Trophoblast cell (in vitro differentiated cells and primary cell): ENCODE results near the gene KREMEN1.

Source experiments
- DNase-seq, 2 donors: peaks; one replicate each; pipeline ENCODE4 v3.0.0-alpha.2; 2016
- H2AFZ ChIP-seq: 2 replicates; pipeline ENCODE4 v1.6.1; 2013; ENCODE audit warnings: low read length, moderate library complexity, mild to moderate bottlenecking; ENCODE audit not compliant: insufficient read depth, poor library complexity
- H2AK5ac ChIP-seq: 2 replicates; pipeline ENCODE4 v1.6.1; 2013; ENCODE audit warnings: mild to moderate bottlenecking, low read length
- H2BK120ac ChIP-seq: 2 replicates; pipeline ENCODE4 v1.6.1; 2013; ENCODE audit warnings: low read length, mild to moderate bottlenecking, moderate library complexity; ENCODE audit not compliant: insufficient read depth, poor library complexity
- H2BK12ac ChIP-seq: 2 replicates; pipeline ENCODE4 v1.6.1; 2013; ENCODE audit warnings: mild to moderate bottlenecking, low read length, moderate library complexity
- H2BK5ac ChIP-seq: 2 replicates; pipeline ENCODE4 v1.6.1; 2013; ENCODE audit warnings: low read length, low read depth, moderate library complexity, mild to moderate bottlenecking; ENCODE audit not compliant: poor library complexity
- H3K14ac ChIP-seq: 2 replicates; pipeline ENCODE4 v1.6.1; 2013; ENCODE audit warnings: mild to moderate bottlenecking, low read length
- H3K18ac ChIP-seq: 2 replicates; pipeline ENCODE4 v1.6.1; 2013; ENCODE audit warnings: mild to moderate bottlenecking, low read length
- H3K23ac ChIP-seq: 2 replicates; pipeline ENCODE4 v1.6.1; 2013; ENCODE audit warnings: low read length
- H3K27ac ChIP-seq: 2 replicates; pipeline ENCODE4 v1.5.1; 2013; ENCODE audit warnings: low read depth, mild to moderate bottlenecking, inconsistent platforms, low read length, moderate library complexity
- H3K27me3 ChIP-seq: 2 replicates; pipeline ENCODE4 v1.6.1; 2013; ENCODE audit warnings: inconsistent platforms, mild to moderate bottlenecking, low read length, moderate library complexity; ENCODE audit not compliant: insufficient read depth
- H3K36me3 ChIP-seq, 2 experiments: 1 replicate in 1 of 2; 2 replicates in 1 of 2; pipeline ENCODE4 v1.6.1; 2013; ENCODE audit warnings: low read length in 2 of 2, mild to moderate bottlenecking in 2 of 2, moderate library complexity in 1 of 2; ENCODE audit not compliant: insufficient read depth in 2 of 2, control insufficient read depth in 1 of 2
- H3K4ac ChIP-seq: 2 replicates; pipeline ENCODE4 v1.6.1; 2013; ENCODE audit warnings: low read depth, mild to moderate bottlenecking, low read length, moderate library complexity
- H3K4me1 ChIP-seq, 2 experiments: 1 replicate in 1 of 2; 2 replicates in 1 of 2; pipeline ENCODE4 v1.6.1; 2013; ENCODE audit warnings: low read length in 2 of 2, mild to moderate bottlenecking in 2 of 2, moderate library complexity in 1 of 2; ENCODE audit not compliant: insufficient read depth in 2 of 2, control insufficient read depth in 1 of 2
- H3K4me2 ChIP-seq: 2 replicates; pipeline ENCODE4 v1.6.1; 2013; ENCODE audit warnings: inconsistent platforms, mild to moderate bottlenecking, low read length, moderate library complexity
- H3K4me3 ChIP-seq: 2 replicates; pipeline ENCODE4 v1.5.1; 2013; ENCODE audit warnings: mild to moderate bottlenecking, low read depth, low read length, inconsistent platforms
- H3K79me1 ChIP-seq: one replicate; pipeline ENCODE4 v1.6.1; 2013; ENCODE audit warnings: low read length
- H3K79me2 ChIP-seq: 2 replicates; pipeline ENCODE4 v1.6.1; 2013; ENCODE audit warnings: low read length, mild to moderate bottlenecking; ENCODE audit not compliant: control insufficient read depth, insufficient read depth, poor library complexity
- H3K9ac ChIP-seq: 2 replicates; pipeline ENCODE4 v1.6.1; 2013; ENCODE audit warnings: mild to moderate bottlenecking, low read length
- H3K9me3 ChIP-seq: 2 replicates; pipeline ENCODE4 v1.6.1; 2013; ENCODE audit warnings: low read depth, mild to moderate bottlenecking, control low read depth, inconsistent platforms, low read length; ENCODE audit not compliant: insufficient read depth
- H4K12ac ChIP-seq: 2 replicates; pipeline ENCODE4 v1.6.1; 2013; ENCODE audit warnings: low read depth, mild to moderate bottlenecking, low read length, moderate library complexity
- H4K8ac ChIP-seq: 2 replicates; pipeline ENCODE4 v1.6.1; 2013; ENCODE audit warnings: low read depth, mild to moderate bottlenecking, low read length, moderate library complexity
- H4K91ac ChIP-seq: one replicate; pipeline ENCODE4 v1.6.1; 2013; ENCODE audit warnings: low read depth, mild to moderate bottlenecking, low read length, moderate library complexity
- WGBS: extraction: QIAGEN DNeasy Blood & Tissue Kit; methylation state at CpG from one replicate; pipeline ENCODE4 v1.1.7; 2013; ENCODE audit warnings: missing lambda C conversion rate; ENCODE audit not compliant: insufficient read length, insufficient coverage; ENCODE audit errors: extremely low coverage; 5-methylcytosine and 5-hydroxymethylcytosine counted together

Gene KREMEN1

DNA sequence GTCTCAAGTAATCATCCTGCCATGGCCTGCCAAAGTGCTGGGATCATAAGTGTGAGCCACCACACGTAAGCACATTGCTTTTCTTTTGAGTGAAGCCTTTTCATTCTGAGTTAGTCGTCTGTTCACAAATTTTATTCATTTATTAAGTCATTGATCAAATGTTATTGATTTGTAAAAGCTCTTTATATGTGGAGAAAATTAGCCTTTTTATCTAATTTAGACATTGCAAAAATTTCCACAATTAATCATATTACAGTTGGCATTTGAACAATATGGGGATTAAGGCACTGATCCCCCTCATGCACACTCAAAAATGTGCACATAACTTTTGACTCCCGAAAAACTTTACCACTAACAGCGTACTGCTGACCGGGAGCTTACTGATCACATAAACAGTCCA, 125.4 kb downstream of the KREMEN1 start:
- Histone ChIP-seq H2AK5ac (no peak overlapping the region), H3K18ac (no peak overlapping the region), H3K79me1 (no peaks in the 10 kb centered on the region), H3K4ac (no peak overlapping the region), H2AFZ (no peak overlapping the region), H2BK12ac (no peak overlapping the region), H4K12ac (no peak overlapping the region), H2BK5ac (no peak overlapping the region), H3K79me2 (no peaks in the 10 kb centered on the region), H3K14ac (no peak overlapping the region), H3K9me3 (no peaks in the 10 kb centered on the region), H3K4me3 (no peak overlapping the region), H3K36me3 (no peaks in the 10 kb centered on the region), H3K4me1 (peaks cover 0 to 2% of the 10 kb centered on the region in 2 experiments), H3K27me3 (no peaks in the 10 kb centered on the region), H3K27ac (no peak overlapping the region), H3K23ac (no peak overlapping the region), H3K4me2 (no peak overlapping the region), H2BK120ac (no peak overlapping the region), H4K91ac (no peak overlapping the region), H3K9ac (no peak overlapping the region), H4K8ac (no peak overlapping the region)
- no peak for DNase-seq
- WGBS = no CpG with 5 or more reads among the region's 5 CpGs

GRCh38 chr22:29199702-29200400, 127.0 kb downstream of the KREMEN1 start:
- Histone ChIP-seq H4K91ac (no peak overlapping the region), H2BK120ac (no peak overlapping the region), H3K36me3 (no peaks in the 10 kb centered on the region), H2AFZ (no peak overlapping the region), H3K4ac (no peak overlapping the region), H3K79me2 (no peaks in the 10 kb centered on the region), H4K12ac (no peak overlapping the region), H3K27ac (no peak overlapping the region), H3K4me2 (no peak overlapping the region), H3K27me3 (no peaks in the 10 kb centered on the region), H3K4me3 (no peak overlapping the region), H3K9me3 (no peaks in the 10 kb centered on the region), H3K79me1 (no peaks in the 10 kb centered on the region), H2BK5ac (no peak overlapping the region), H3K14ac (no peak overlapping the region), H2BK12ac (no peak overlapping the region), H3K4me1 (peaks cover 0 to 2% of the 10 kb centered on the region in 2 experiments), H3K18ac (no peak overlapping the region), H2AK5ac (no peak overlapping the region), H3K9ac (no peak overlapping the region), H3K23ac (no peak overlapping the region), H4K8ac (no peak overlapping the region)
- DNase-seq = no peak
- WGBS = no CpG with 5 or more reads among the region's 8 CpGs

- H2BK120ac ChIP-seq = no peak overlapping the region
- no CpG with 5 or more reads among the region's 7 CpGs for WGBS
- H3K4me3 ChIP-seq = no peak overlapping the region
- no peak overlapping the region for H2BK5ac ChIP-seq
- no peak overlapping the region for H2AK5ac ChIP-seq
- no peak overlapping the region for H2AFZ ChIP-seq
- H3K23ac ChIP-seq = no peak overlapping the region
- H3K4ac ChIP-seq = no peak overlapping the region
- H3K79me2 ChIP-seq = peaks cover under 1% of the 10 kb centered on the region
- no peak overlapping the region for H2BK12ac ChIP-seq
- no peak overlapping the region for H4K91ac ChIP-seq
- no peak overlapping the region for H3K4me2 ChIP-seq
- no peak overlapping the region for H3K9ac ChIP-seq
- no peaks in the 10 kb centered on the region for H3K27me3 ChIP-seq
- H3K9me3 ChIP-seq = no peaks in the 10 kb centered on the region
- H4K8ac ChIP-seq = no peak overlapping the region
- H3K18ac ChIP-seq = no peak overlapping the region
- peaks cover 0 to 2% of the 10 kb centered on the region in 2 experiments for H3K4me1 ChIP-seq
- no peak for DNase-seq
- no peaks in the 10 kb centered on the region for H3K36me3 ChIP-seq
- H3K14ac ChIP-seq = no peak overlapping the region
- H3K79me1 ChIP-seq = peaks cover under 1% of the 10 kb centered on the region
- H3K27ac ChIP-seq = no peak overlapping the region
- H4K12ac ChIP-seq = no peak overlapping the region
These were observed 128.1 kb downstream of the KREMEN1 start for GRCh38 chr22:29200901-29201300.

DNA sequence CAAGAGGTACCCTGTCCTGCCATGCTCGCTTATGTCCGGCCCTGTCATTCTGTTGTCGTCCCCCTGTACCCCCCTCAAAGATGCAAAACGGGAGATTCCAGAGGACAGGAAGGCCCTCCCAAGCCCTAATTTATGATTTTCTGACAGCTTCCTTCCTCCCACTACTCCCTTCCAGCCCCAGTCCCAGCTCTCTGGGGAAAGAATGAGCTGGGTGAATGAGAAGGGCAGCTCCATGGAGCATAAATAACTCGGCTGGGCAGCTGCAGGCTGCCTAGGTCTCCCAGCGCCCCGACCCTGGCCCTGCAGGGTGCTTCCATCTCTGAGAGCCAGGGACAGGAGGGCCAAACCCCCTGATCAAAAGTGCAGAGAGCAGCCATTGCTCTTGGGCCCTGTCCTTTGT, 128.9 kb downstream of the KREMEN1 start:
- no peak overlapping the region for H2AK5ac ChIP-seq
- H2AFZ ChIP-seq = no peak overlapping the region
- H3K4me3 ChIP-seq = no peak overlapping the region
- H3K9ac ChIP-seq = no peak overlapping the region
- H3K14ac ChIP-seq = no peak overlapping the region
- peaks cover 2% of the 10 kb centered on the region for H3K79me2 ChIP-seq
- no peak overlapping the region for H4K91ac ChIP-seq
- H3K4me2 ChIP-seq = no peak overlapping the region
- no peak for DNase-seq
- H3K18ac ChIP-seq = no peak overlapping the region
- H2BK12ac ChIP-seq = no peak overlapping the region
- H4K8ac ChIP-seq = no peak overlapping the region
- no peak overlapping the region for H2BK120ac ChIP-seq
- WGBS = no CpG with 5 or more reads among the region's 7 CpGs
- H2BK5ac ChIP-seq = no peak overlapping the region
- no peak overlapping the region for H3K27ac ChIP-seq
- H4K12ac ChIP-seq = no peak overlapping the region
- H3K27me3 ChIP-seq = peaks cover 4% of the 10 kb centered on the region
- H3K9me3 ChIP-seq = no peaks in the 10 kb centered on the region
- H3K4me1 ChIP-seq = peaks cover 0 to 5% of the 10 kb centered on the region in 2 experiments
- H3K79me1 ChIP-seq = peaks cover 4% of the 10 kb centered on the region
- no peak overlapping the region for H3K4ac ChIP-seq
- no peaks in the 10 kb centered on the region for H3K36me3 ChIP-seq
- H3K23ac ChIP-seq = no peak overlapping the region
